A549 (cell line): ENCODE measurements around the gene LCN9. TPM values are rescaled to one million over a fixed set of nuclear protein-coding genes. Genes with fewer than 3 reads are reported as not detected.

Source experiments
- ATAC-seq, 2 experiments: fragments of 200-7000 bp in 1 of 2; fragments of >200 bp in 1 of 2; cut with Nextera tagmentation in 1 of 2; cut with Tn5 transposase in 1 of 2; 3 replicates each; pipeline versions ENCODE4 v1.8.0 to v1.9.1; 2018 to 2020; ENCODE audit warnings: mild to moderate bottlenecking in 1 of 2, moderate library complexity in 1 of 2
- CTCF ChIA-PET: fragments of 300-600 bp; sonication (Branson Sonifier 250); formaldehyde crosslinking; extraction: SDS; loops from one replicate; lab custom pipeline; 2021; ENCODE audit warnings: antibody characterized with exemption, inconsistent platforms; lab: Yijun Ruan, JAX
- POLR2A ChIA-PET: fragments of 350-600 bp; formaldehyde crosslinking; extraction: SDS; loops from one replicate; lab custom pipeline; 2021; ENCODE audit warnings: antibody characterized with exemption, inconsistent platforms; lab: Yijun Ruan, JAX
- DNase-seq, 2 experiments: peaks; one replicate each; pipeline versions ENCODE4 v3.0.0 to v3.0.0-alpha.2; 2011 to 2016; ENCODE audit warnings: low read depth in 1 of 2, low spot score in 1 of 2
- FAIRE-seq: peaks from 2 replicates; lab custom pipeline; 2011; peaks lifted over from hg19 to GRCh38; lab: Jason Lieb, UNC
- H3K27ac ChIP-seq, 2 experiments: fragments of >200 bp; sonication (Bioruptor Twin); formaldehyde crosslinking; 3 replicates each; pipeline ENCODE4 v1.5.1; 2016 to 2017
- H3K4me1 ChIP-seq: fragments of >200 bp; sonication (Bioruptor Twin); formaldehyde crosslinking; 3 replicates; pipeline ENCODE4 v1.6.1; 2016
- H3K4me2 ChIP-seq: fragments of >200 bp; sonication (Bioruptor Twin); formaldehyde crosslinking; 3 replicates; pipeline ENCODE4 v1.6.1; 2016
- H3K4me3 ChIP-seq: fragments of >200 bp; sonication (Bioruptor Twin); formaldehyde crosslinking; 3 replicates; pipeline ENCODE4 v1.5.1; 2016
- H3K9me3 ChIP-seq: fragments of >200 bp; sonication (Bioruptor Twin); formaldehyde crosslinking; 3 replicates; pipeline ENCODE4 v1.6.1; 2016
- ATOH8 ChIP-seq: fragments of 250-450 bp; sonication (Bioruptor Pico); IDR thresholded peaks from 2 replicates; pipeline ENCODE4 v1.5.0; 2020; ENCODE audit warnings: low read depth, mild to moderate bottlenecking, moderate library complexity
- CBX2 ChIP-seq: fragments of 200-600 bp; sonication (generic); IDR thresholded peaks from 2 replicates; pipeline ENCODE4 v1.6.1; 2016; ENCODE audit warnings: low read depth, mild to moderate bottlenecking, borderline replicate concordance
- CHD2 ChIP-seq: fragments of 150-350 bp; IDR thresholded peaks from 2 replicates; pipeline ENCODE4 v1.6.1; 2014; ENCODE audit warnings: low read length; ENCODE audit not compliant: partially characterized antibody
- E2F6 ChIP-seq: IDR thresholded peaks from 2 replicates; pipeline ENCODE4 v1.6.1; 2012; ENCODE audit warnings: low read depth, borderline replicate concordance
- GATA3 ChIP-seq: IDR thresholded peaks from 2 replicates; pipeline ENCODE4 v1.6.1; 2012; ENCODE audit warnings: borderline replicate concordance
- KDM1A ChIP-seq: fragments of 200-600 bp; sonication (generic); IDR thresholded peaks from 2 replicates; pipeline ENCODE4 v1.6.1; 2016; ENCODE audit warnings: low read depth, mild to moderate bottlenecking
- MAFK ChIP-seq: fragments of 450-650 bp; IDR thresholded peaks from 2 replicates; pipeline ENCODE4 v1.6.1; 2014; ENCODE audit not compliant: partially characterized antibody
- NPAS2 ChIP-seq: fragments of 250-450 bp; sonication (Bioruptor Pico); IDR thresholded peaks from 2 replicates; pipeline ENCODE4 v1.8.0; 2022; ENCODE audit warnings: mild to moderate bottlenecking, moderate library complexity, borderline replicate concordance
- RCOR1 ChIP-seq: fragments of 150-350 bp; IDR thresholded peaks from 2 replicates; pipeline ENCODE4 v1.6.1; 2014; ENCODE audit warnings: antibody characterized with exemption, low read length, low read depth
- RNF2 ChIP-seq: fragments of 200-600 bp; sonication (generic); IDR thresholded peaks from 2 replicates; pipeline ENCODE4 v1.6.1; 2016; ENCODE audit warnings: low read depth, mild to moderate bottlenecking, antibody characterized with exemption, moderate library complexity, borderline replicate concordance
- SMC3 ChIP-seq: fragments of >200 bp; sonication (Bioruptor Twin); formaldehyde crosslinking; IDR thresholded peaks from 3 replicates; pipeline ENCODE4 v1.6.1; 2018; ENCODE audit warnings: inconsistent platforms
- ZNF302 ChIP-seq: fragments of 250-450 bp; sonication (Bioruptor Pico); IDR thresholded peaks from 2 replicates; pipeline ENCODE4 v1.9.0; 2021; ENCODE audit warnings: inconsistent platforms, mild to moderate bottlenecking, moderate library complexity
- ZSCAN20 ChIP-seq: fragments of 250-450 bp; sonication (Bioruptor Pico); IDR thresholded peaks from 2 replicates; pipeline ENCODE4 v1.8.0; 2022; ENCODE audit warnings: mild to moderate bottlenecking, moderate library complexity
- WGBS: methylation state at CpG from one replicate; pipeline ENCODE4 v1.1.6; 2017; ENCODE audit errors: missing lambda C conversion rate; 5-methylcytosine and 5-hydroxymethylcytosine counted together
- polyA plus RNA-seq, 4 experiments: library from polyadenylated mRNA; depleted of rRNA in 3 of 4; stranded (reverse); fragments of >200 nt; fragmentation: RNase III in 1 of 4; extraction: RNeasy Plus Mini Kit Qiagen cat#74134 plus additional on column Dnase treatment in 1 of 4; gene quantifications; 2 replicates in 3 of 4; 3 replicates in 1 of 4; pipeline ENCODE4 v1.2.3, GENCODE V29; 2011 to 2017

The LCN9 gene
- polyA plus RNA-seq, 2 of the 4 experiments (the other 2 are of a cell fraction), result not detected

GRCh38 chr9:135715056-135715595 lies 52.0 kb downstream of the LCN9 start (continued):
- TF ChIP-seq RNF2 (no peak), ATOH8 (CRISPR knock-in tag) (no peak), KDM1A (no peak), GATA3 (no peak), NPAS2 (no peak)
- TF ChIP-seq, all 56 proteins: peak for 0

- no peak for ATAC-seq
- Histone ChIP-seq H3K4me2 (no peak overlapping the region), H3K27ac (no peak overlapping the region), H3K4me3 (no peak overlapping the region), H3K9me3 (no peaks in the 10 kb centered on the region)
- DNase-seq, result no peak
- 65% methylated on average over 11 of the region's 11 CpGs for whole genome bisulfite sequencing
- no peak for FAIRE-seq
- CTCF ChIA-PET, result interaction anchor here (1.8 kb wide), 1 partner anchor 12 kb away, joined by 4 read pairs; no protein-coding TSS in a partner anchor
- TF ChIP-seq SMC3 (no peak), ZSCAN20 (no peak), ZNF302 (CRISPR knock-in tag) (no peak), MAFK (no peak), E2F6 (no peak), CHD2 (no peak), RCOR1 (no peak), CBX2 (no peak), KDM1A (no peak)
- TF ChIP-seq, all 56 proteins: peak for 0
- POLR2A ChIA-PET, result no interaction called here
- no peaks in the 10 kb centered on the region for H3K4me1 ChIP-seq
Measured at GRCh38 chr9:135716045-135716444, 52.9 kb downstream of the LCN9 start.

Other genes starting within 250 kb of the LCN9 start
- 7.4 and 8.5 TPM in 2 replicates for gene PPP1R26, start 183.5 kb upstream of the LCN9 start, polyA plus RNA-seq (2011; rRNA removed)
- 10.9 to 12.7 TPM (median 11.4 TPM) in 3 replicates for gene PPP1R26, start 183.5 kb upstream of the LCN9 start, polyA plus RNA-seq (2017; fragmentation: RNase III; extraction: RNeasy Plus Mini Kit Qiagen cat#74134 plus additional on column Dnase treatment)
- gene MRPS2, start 162.6 kb upstream of the LCN9 start, polyA plus RNA-seq (2011; rRNA removed), result 66.9 and 75.5 TPM in 2 replicates
- gene MRPS2, start 162.6 kb upstream of the LCN9 start, polyA plus RNA-seq (2017; fragmentation: RNase III; extraction: RNeasy Plus Mini Kit Qiagen cat#74134 plus additional on column Dnase treatment), result 85.3 to 93.2 TPM (median 90.1 TPM) in 3 replicates
- not detected in 2 replicates for gene LCN1, start 141.9 kb upstream of the LCN9 start, polyA plus RNA-seq (2011; rRNA removed)
- not detected in 3 replicates for gene LCN1, start 141.9 kb upstream of the LCN9 start, polyA plus RNA-seq (2017; fragmentation: RNase III; extraction: RNeasy Plus Mini Kit Qiagen cat#74134 plus additional on column Dnase treatment)
- gene OBP2A, start 117.2 kb upstream of the LCN9 start, polyA plus RNA-seq (2011; rRNA removed), result not detected in 2 replicates
- gene OBP2A, start 117.2 kb upstream of the LCN9 start, polyA plus RNA-seq (2017; fragmentation: RNase III; extraction: RNeasy Plus Mini Kit Qiagen cat#74134 plus additional on column Dnase treatment), result not detected in 3 replicates
- 0.15 TPM in 1 of 2 replicates, not detected in the other for gene PAEP, start 101.6 kb upstream of the LCN9 start, polyA plus RNA-seq (2011; rRNA removed)
- not detected in 3 replicates for gene PAEP, start 101.6 kb upstream of the LCN9 start, polyA plus RNA-seq (2017; fragmentation: RNase III; extraction: RNeasy Plus Mini Kit Qiagen cat#74134 plus additional on column Dnase treatment)
- gene GLT6D1, start 23.8 kb upstream of the LCN9 start, polyA plus RNA-seq (2011; rRNA removed), result not detected in 2 replicates
- not detected in 3 replicates for gene GLT6D1, start 23.8 kb upstream of the LCN9 start, polyA plus RNA-seq (2017; fragmentation: RNase III; extraction: RNeasy Plus Mini Kit Qiagen cat#74134 plus additional on column Dnase treatment)
- gene SOHLH1, start 36.2 kb downstream of the LCN9 start, polyA plus RNA-seq (2011; rRNA removed), result not detected in 2 replicates
- not detected in 3 replicates for gene SOHLH1, start 36.2 kb downstream of the LCN9 start, polyA plus RNA-seq (2017; fragmentation: RNase III; extraction: RNeasy Plus Mini Kit Qiagen cat#74134 plus additional on column Dnase treatment)
- gene KCNT1, start 38.9 kb downstream of the LCN9 start, polyA plus RNA-seq (2011; rRNA removed), result not detected in 2 replicates
- not detected in 3 replicates for gene KCNT1, start 38.9 kb downstream of the LCN9 start, polyA plus RNA-seq (2017; fragmentation: RNase III; extraction: RNeasy Plus Mini Kit Qiagen cat#74134 plus additional on column Dnase treatment)
- gene CAMSAP1, start 244.2 kb downstream of the LCN9 start, polyA plus RNA-seq (2011; rRNA removed), result 8.6 and 11.0 TPM in 2 replicates
- 14.6 to 16.6 TPM (median 15.0 TPM) in 3 replicates for gene CAMSAP1, start 244.2 kb downstream of the LCN9 start, polyA plus RNA-seq (2017; fragmentation: RNase III; extraction: RNeasy Plus Mini Kit Qiagen cat#74134 plus additional on column Dnase treatment)